HG02798 (cell line): Measurements from ENCODE around the gene LRP1B.

Experiments used
- ATAC-seq: cut with Tn5 transposase; IDR thresholded peaks from one replicate; pipeline ENCODE4 v1.9.1; 2021; ENCODE audit warnings: mild to moderate bottlenecking; ENCODE audit not compliant: unreplicated experiment, poor library complexity

Gene LRP1B

GRCh38 chr2:140893685-140894084 is 1237.1 kb downstream of the LRP1B start:
- no peak for ATAC-seq

GRCh38 chr2:140892911-140893637 is 1237.7 kb downstream of the LRP1B start:
- no peak for ATAC-seq

GRCh38 chr2:140892436-140892835 is 1238.4 kb downstream of the LRP1B start:
- no peak for ATAC-seq

- ATAC-seq: no peak
Measured at GRCh38 chr2:140891614-140892212, 1239.1 kb downstream of the LRP1B start.

GRCh38 chr2:140882671-140883620 is 1247.9 kb downstream of the LRP1B start:
- no peak for ATAC-seq

- no peak for ATAC-seq
Measured at GRCh38 chr2:140880573-140880972, 1250.2 kb downstream of the LRP1B start.

- no peak for ATAC-seq
Measured at GRCh38 chr2:140876015-140876414, 1254.8 kb downstream of the LRP1B start.

- ATAC-seq: no peak
Measured at GRCh38 chr2:140873915-140874531, 1256.8 kb downstream of the LRP1B start.

- ATAC-seq: no peak
Measured at GRCh38 chr2:140869925-140870324, 1260.9 kb downstream of the LRP1B start.

GRCh38 chr2:140869107-140869506 is 1261.7 kb downstream of the LRP1B start:
- ATAC-seq: no peak

GRCh38 chr2:140865837-140866236 is 1265.0 kb downstream of the LRP1B start:
- ATAC-seq: no peak

GRCh38 chr2:140863713-140864112 is 1267.1 kb downstream of the LRP1B start:
- ATAC-seq: peak; percentile 69

GRCh38 chr2:140862181-140862580 is 1268.6 kb downstream of the LRP1B start:
- no peak for ATAC-seq

- ATAC-seq: no peak
Measured at GRCh38 chr2:140861666-140862065, 1269.2 kb downstream of the LRP1B start.

GRCh38 chr2:140855471-140855870 is 1275.3 kb downstream of the LRP1B start:
- no peak for ATAC-seq

GRCh38 chr2:140851258-140851981 is 1279.4 kb downstream of the LRP1B start:
- ATAC-seq: no peak

- no peak for ATAC-seq
Measured at GRCh38 chr2:140843186-140843585, 1287.6 kb downstream of the LRP1B start.

- no peak for ATAC-seq
Measured at GRCh38 chr2:140842110-140842509, 1288.7 kb downstream of the LRP1B start.

- ATAC-seq: no peak
Measured at GRCh38 chr2:140841141-140841540, 1289.7 kb downstream of the LRP1B start.

- ATAC-seq: no peak
Measured at GRCh38 chr2:140836826-140837225, 1294.0 kb downstream of the LRP1B start.
